HepG2 (cell line): ENCODE measurements around the gene RANBP6. TPM values are rescaled to one million over a fixed set of nuclear protein-coding genes. Genes with fewer than 3 reads are reported as not detected.

Source experiments
- EED ChIP-seq: sonication (generic); formaldehyde crosslinking; IDR thresholded peaks from 2 replicates; pipeline ENCODE4 v1.5.0; 2020; ENCODE audit warnings: mild to moderate bottlenecking, missing genetic modification reagents
- GABPB1 ChIP-seq: IDR thresholded peaks from 2 replicates; pipeline ENCODE4 v1.6.1; 2016; ENCODE audit warnings: mild to moderate bottlenecking, missing genetic modification reagents, moderate library complexity, missing compliant biosample characterization
- HHEX ChIP-seq: IDR thresholded peaks from 2 replicates; pipeline ENCODE4 v1.6.1; 2016; ENCODE audit warnings: control low read depth
- IKZF1 ChIP-seq: fragments of 450-650 bp; IDR thresholded peaks from 2 replicates; pipeline ENCODE4 v1.7.1; 2016
- KLF11 ChIP-seq: IDR thresholded peaks from 2 replicates; pipeline ENCODE4 v1.6.1; 2016; ENCODE audit warnings: missing compliant biosample characterization
- KMT2B ChIP-seq: IDR thresholded peaks from 2 replicates; pipeline ENCODE4 v1.6.1; 2016; ENCODE audit warnings: missing genetic modification reagents, missing compliant biosample characterization
- MYC ChIP-seq: sonication (generic); formaldehyde crosslinking; IDR thresholded peaks from 2 replicates; pipeline ENCODE4 v1.9.0; 2021; ENCODE audit warnings: missing genetic modification reagents, borderline replicate concordance
- NCOA2 ChIP-seq: sonication (generic); formaldehyde crosslinking; IDR thresholded peaks from 2 replicates; pipeline ENCODE4 v1.8.0; 2022; ENCODE audit warnings: inconsistent platforms
- NFE2L2 ChIP-seq: fragments of 150-350 bp; IDR thresholded peaks from 2 replicates; pipeline ENCODE4 v1.6.1; 2014; ENCODE audit warnings: low read length
- NR2F6 ChIP-seq, 2 experiments: IDR thresholded peaks; 2 replicates each; pipeline ENCODE4 v1.6.1; 2016; ENCODE audit warnings: antibody characterized with exemption in 1 of 2, mild to moderate bottlenecking in 1 of 2
- NRL ChIP-seq: sonication (generic); formaldehyde crosslinking; IDR thresholded peaks from 2 replicates; pipeline ENCODE4 v1.5.0; 2020; ENCODE audit warnings: missing genetic modification reagents, mild to moderate bottlenecking, moderate library complexity, borderline replicate concordance
- PHF8 ChIP-seq: sonication (generic); formaldehyde crosslinking; IDR thresholded peaks from 2 replicates; pipeline ENCODE4 v1.5.0; 2020; ENCODE audit warnings: missing genetic modification reagents
- POLR2AphosphoS5 ChIP-seq: IDR thresholded peaks from 2 replicates; pipeline ENCODE4 v1.6.1; 2012; ENCODE audit warnings: low read depth, low read length
- SIN3B ChIP-seq: fragments of 150-350 bp; IDR thresholded peaks from 2 replicates; pipeline ENCODE4 v1.6.1; 2014; ENCODE audit warnings: low read length
- SIX1 ChIP-seq: sonication (generic); formaldehyde crosslinking; IDR thresholded peaks from 2 replicates; pipeline ENCODE4 v1.4.0; 2020; ENCODE audit warnings: missing genetic modification reagents, borderline replicate concordance
- SRSF1 ChIP-seq: fragments of 200-400 bp; formaldehyde crosslinking; optimal IDR thresholded peaks from 2 replicates; pipeline ENCODE3; 2017; ENCODE audit warnings: mild to moderate bottlenecking, low read depth, low read length, moderate library complexity
- TOE1 ChIP-seq: sonication (generic); formaldehyde crosslinking; IDR thresholded peaks from 2 replicates; pipeline ENCODE4 v1.4.0; 2020; ENCODE audit warnings: mild to moderate bottlenecking, missing genetic modification reagents
- ZBTB7B ChIP-seq: sonication (generic); formaldehyde crosslinking; IDR thresholded peaks from 2 replicates; pipeline ENCODE4 v1.4.0; 2020; ENCODE audit warnings: missing genetic modification reagents
- ZMAT3 ChIP-seq: sonication (generic); formaldehyde crosslinking; conservative IDR thresholded peaks from 2 replicates; pipeline ENCODE4 v1.7.0; 2021; ENCODE audit warnings: missing genetic modification reagents
- ZNF180 ChIP-seq: sonication (generic); formaldehyde crosslinking; IDR thresholded peaks from 2 replicates; pipeline ENCODE4 v1.4.0; 2020; ENCODE audit warnings: low read depth, missing genetic modification reagents, borderline replicate concordance
- ZNF225 ChIP-seq: sonication (generic); formaldehyde crosslinking; IDR thresholded peaks from 2 replicates; pipeline ENCODE4 v1.4.0; 2020; ENCODE audit warnings: mild to moderate bottlenecking, missing genetic modification reagents
- ZNF253 ChIP-seq: sonication (generic); formaldehyde crosslinking; IDR thresholded peaks from 2 replicates; pipeline ENCODE4 v1.8.0; 2022; ENCODE audit warnings: mild to moderate bottlenecking, missing genetic modification reagents, borderline replicate concordance
- ZNF317 ChIP-seq: sonication (generic); formaldehyde crosslinking; IDR thresholded peaks from 2 replicates; pipeline ENCODE4 v1.5.0; 2020; ENCODE audit warnings: mild to moderate bottlenecking, missing genetic modification reagents
- ZNF441 ChIP-seq: sonication (generic); formaldehyde crosslinking; IDR thresholded peaks from 2 replicates; pipeline ENCODE4 v1.7.0; 2021; ENCODE audit warnings: missing genetic modification reagents, borderline replicate concordance
- ZNF605 ChIP-seq: sonication (generic); formaldehyde crosslinking; IDR thresholded peaks from 2 replicates; pipeline ENCODE4 v1.8.0; 2022; ENCODE audit warnings: mild to moderate bottlenecking, missing genetic modification reagents
- ZNF768 ChIP-seq: sonication (generic); formaldehyde crosslinking; IDR thresholded peaks from 2 replicates; pipeline ENCODE4 v1.4.0; 2020; ENCODE audit warnings: missing genetic modification reagents
- ZNF773 ChIP-seq: sonication (generic); formaldehyde crosslinking; IDR thresholded peaks from 2 replicates; pipeline ENCODE4 v1.4.0; 2020; ENCODE audit warnings: missing genetic modification reagents, borderline replicate concordance
- ZNF780A ChIP-seq: sonication (generic); formaldehyde crosslinking; IDR thresholded peaks from 2 replicates; pipeline ENCODE4 v1.8.0; 2022; ENCODE audit warnings: mild to moderate bottlenecking, missing genetic modification reagents, moderate library complexity
- polyA plus RNA-seq, 8 experiments: library from polyadenylated mRNA; depleted of rRNA in 3 of 8; stranded (reverse) in 7 of 8; unstranded in 1 of 8; fragments of >200 nt; fragmentation: Illumina TruSeq in 4 of 8; extraction: Trizol in 4 of 8; gene quantifications; 2 replicates each; pipeline versions ENCODE4 v1.2.1 to v1.2.3, GENCODE V29; 2011 to 2016; ENCODE audit warnings: low read depth in 4 of 8, missing spikeins in 1 of 8, mixed read lengths in 1 of 8; ENCODE audit not compliant: insufficient read depth in 1 of 8
- total RNA-seq, 5 experiments: library from RNA; depleted of rRNA; stranded (reverse); fragments of >200 nt; fragmentation: Illumina TruSeq; extraction: Trizol; gene quantifications; 2 replicates each; pipeline ENCODE4 v1.2.3, GENCODE V29; 2016; ENCODE audit warnings: low read depth in 1 of 5
- TF ChIP-seq, protein P1 (sequence below): sonication (generic); formaldehyde crosslinking; conservative IDR thresholded peaks from 2 replicates; pipeline ENCODE4 v1.8.0; 2022; ENCODE audit warnings: mild to moderate bottlenecking, moderate library complexity, missing genetic modification reagents
- TF ChIP-seq, protein P2 (sequence below): sonication (generic); formaldehyde crosslinking; IDR thresholded peaks from 2 replicates; pipeline ENCODE4 v1.5.0; 2020; ENCODE audit warnings: missing genetic modification reagents
- TF ChIP-seq, protein P3 (sequence below): sonication (generic); formaldehyde crosslinking; IDR thresholded peaks from 2 replicates; pipeline ENCODE4 v1.8.1; 2023; ENCODE audit warnings: missing genetic modification reagents, mild to moderate bottlenecking, borderline replicate concordance

Gene RANBP6
- total and polyA plus RNA-seq, 2 of the 13 experiments (the other 11 are each of a cell fraction or from before 2014, with no cell fraction given), result 7.5 to 26.0 TPM

DNA sequence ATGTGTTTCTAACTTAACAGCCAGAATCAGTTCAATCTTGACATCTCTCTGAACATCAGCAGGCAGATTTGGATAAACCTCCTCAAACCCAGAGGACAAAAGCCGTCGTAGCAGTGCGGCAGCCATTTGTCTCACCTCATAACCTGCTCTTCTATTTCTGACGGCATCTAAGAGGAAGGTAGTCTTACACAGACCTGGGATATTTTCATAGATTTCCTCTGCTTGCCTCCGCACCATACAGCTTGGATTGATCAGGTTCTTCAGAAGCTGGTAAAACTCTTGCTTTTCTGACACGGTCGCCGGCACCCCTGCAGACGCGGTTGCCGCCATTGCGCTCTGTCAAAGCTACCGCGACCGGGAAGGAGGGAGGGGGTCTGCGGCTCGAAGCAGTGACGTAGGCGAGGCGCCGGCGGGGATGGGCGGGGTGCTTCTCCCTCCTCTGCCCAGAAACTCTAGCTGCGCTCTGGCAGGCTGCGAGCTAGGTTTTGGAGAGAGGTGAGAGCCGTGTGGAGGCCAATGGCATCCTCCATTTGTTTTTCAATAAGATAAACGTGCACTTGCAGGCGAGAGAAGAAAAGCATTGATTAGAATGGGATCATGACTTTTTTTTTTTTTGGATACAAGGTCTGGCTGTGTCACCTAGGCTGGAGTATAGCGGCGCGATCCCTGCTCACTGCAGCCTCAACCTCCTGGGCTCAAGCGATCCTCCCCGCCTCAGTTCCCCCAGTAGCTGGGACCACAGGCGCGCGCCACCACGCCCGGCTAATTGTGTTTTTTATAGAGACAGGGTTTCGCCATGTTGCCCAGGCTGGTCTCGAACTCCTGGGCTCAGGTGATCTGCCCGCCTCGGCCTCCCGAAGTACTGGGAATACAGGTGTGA, at the start of gene RANBP6 (continued):
- TF ChIP-seq ZNF317 (0 out of 2 replicates have a peak, but pooled peaks have one; percentile 59), ZNF180 (CRISPR knock-in tag) (no peak), KMT2B (peak; percentile 98), TOE1 (no peak), ZNF441 (CRISPR knock-in tag) (0 out of 2 replicates have a peak, but pooled peaks have one; percentile 38), ZBTB7B (peak; percentile 50; the same call in 1 of the 2 replicates), NCOA2 (CRISPR knock-in tag) (peak; percentile 20; the same call in 1 of the 2 replicates), ZNF253 (CRISPR knock-in tag) (no peak), IKZF1 (no peak), PHF8 (peak; percentile 80), ZNF605 (CRISPR knock-in tag) (peak; percentile 47; the same call in 1 of the 2 replicates), ZMAT3 (CRISPR knock-in tag) (no peak), ZNF773 (CRISPR knock-in tag) (no peak), SIX1 (no peak), SRSF1 (no peak), NFE2L2 (no peak), NRL (CRISPR knock-in tag) (peak; percentile 38; the same call in 1 of the 2 replicates), POLR2AphosphoS5 (peak; percentile 90), MYC (CRISPR knock-in tag) (peak; percentile 70; the same call in 1 of the 2 replicates), HHEX (CRISPR knock-in tag) (no peak), ZNF768 (peak; percentile 27; the same call in 1 of the 2 replicates), EED (CRISPR knock-in tag) (peak; percentile 73; the same call in 1 of the 2 replicates), GABPB1 (CRISPR knock-in tag) (peak; percentile 85), SIN3B (peak; percentile 94; the same call in 1 of the 2 replicates), NR2F6 (IDR thresholded peaks at IDR 0.05) (no peak), NR2F6 (CRISPR knock-in tag; IDR thresholded peaks at IDR 0.05) (peak; percentile 46), ZNF225 (CRISPR knock-in tag) (no peak), KLF11 (CRISPR knock-in tag) (no peak), ZNF780A (CRISPR knock-in tag) (no peak)
- TF ChIP-seq, protein P1, sequence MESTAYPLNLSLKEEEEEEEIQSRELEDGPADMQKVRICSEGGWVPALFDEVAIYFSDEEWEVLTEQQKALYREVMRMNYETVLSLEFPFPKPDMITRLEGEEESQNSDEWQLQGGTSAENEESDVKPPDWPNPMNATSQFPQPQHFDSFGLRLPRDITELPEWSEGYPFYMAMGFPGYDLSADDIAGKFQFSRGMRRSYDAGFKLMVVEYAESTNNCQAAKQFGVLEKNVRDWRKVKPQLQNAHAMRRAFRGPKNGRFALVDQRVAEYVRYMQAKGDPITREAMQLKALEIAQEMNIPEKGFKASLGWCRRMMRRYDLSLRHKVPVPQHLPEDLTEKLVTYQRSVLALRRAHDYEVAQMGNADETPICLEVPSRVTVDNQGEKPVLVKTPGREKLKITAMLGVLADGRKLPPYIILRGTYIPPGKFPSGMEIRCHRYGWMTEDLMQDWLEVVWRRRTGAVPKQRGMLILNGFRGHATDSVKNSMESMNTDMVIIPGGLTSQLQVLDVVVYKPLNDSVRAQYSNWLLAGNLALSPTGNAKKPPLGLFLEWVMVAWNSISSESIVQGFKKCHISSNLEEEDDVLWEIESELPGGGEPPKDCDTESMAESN (CRISPR knock-in tag), result peak; percentile 62; the same call in 1 of the 2 replicates
- TF ChIP-seq, protein P2, sequence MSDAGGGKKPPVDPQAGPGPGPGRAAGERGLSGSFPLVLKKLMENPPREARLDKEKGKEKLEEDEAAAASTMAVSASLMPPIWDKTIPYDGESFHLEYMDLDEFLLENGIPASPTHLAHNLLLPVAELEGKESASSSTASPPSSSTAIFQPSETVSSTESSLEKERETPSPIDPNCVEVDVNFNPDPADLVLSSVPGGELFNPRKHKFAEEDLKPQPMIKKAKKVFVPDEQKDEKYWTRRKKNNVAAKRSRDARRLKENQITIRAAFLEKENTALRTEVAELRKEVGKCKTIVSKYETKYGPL (CRISPR knock-in tag), result 0 out of 2 replicates have a peak, but pooled peaks have one; percentile 51
- TF ChIP-seq, protein P3, sequence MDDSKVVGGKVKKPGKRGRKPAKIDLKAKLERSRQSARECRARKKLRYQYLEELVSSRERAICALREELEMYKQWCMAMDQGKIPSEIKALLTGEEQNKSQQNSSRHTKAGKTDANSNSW, result no peak
